ENCODE measurements around the gene FGF21.
"Not testable (repeated sequence)": the region's sequence is repeated elsewhere in the genome, so short reads cannot be mapped to it uniquely, and the experiment has no call there.

Gene FGF21

DNA sequence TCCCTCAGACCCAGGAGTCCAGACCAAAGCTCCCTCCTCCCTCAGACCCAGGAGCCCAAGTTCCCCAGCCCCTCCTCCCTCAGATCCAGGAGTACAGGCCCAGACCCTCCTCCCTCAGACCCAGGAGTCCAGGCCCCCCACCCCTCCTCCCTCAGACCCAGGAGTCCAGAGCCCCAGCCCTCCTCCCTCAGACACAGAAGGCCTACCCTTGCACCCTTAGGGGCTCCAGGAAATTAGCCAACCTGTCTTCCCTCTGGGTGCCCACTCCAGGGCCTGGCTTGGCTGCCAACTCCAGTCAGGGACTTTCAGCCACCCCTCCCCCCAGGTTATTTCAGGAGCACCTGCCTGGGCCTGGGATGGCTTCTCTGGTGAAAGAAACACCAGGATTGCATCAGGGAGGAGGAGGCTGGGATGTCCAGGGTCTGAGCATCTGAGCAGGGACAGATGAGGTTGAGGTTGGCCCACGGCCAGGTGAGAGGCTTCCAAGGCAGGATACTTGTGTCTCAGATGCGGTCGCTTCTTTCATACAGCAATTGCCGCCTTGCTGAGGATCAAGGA lies at the start of gene FGF21:
Gene FGF21 (plus strand): TSS at position 441 of the 558 bp plus-strand sequence. CDS start 713 bp downstream, outside the sequence.
- no peak for DNase-seq

- no peak for DNase-seq
Measured at GRCh38 chr19:48708471-48708870, 46.9 kb upstream of the FGF21 start.

GRCh38 chr19:48711106-48711662 lies 44.1 kb upstream of the FGF21 start:
- no peak for DNase-seq

GRCh38 chr19:48713041-48713863 lies 42.1 kb upstream of the FGF21 start:
- no peak for DNase-seq

- DNase-seq, result peak; percentile 99
Measured at GRCh38 chr19:48713864-48714755, 41.2 kb upstream of the FGF21 start.

- DNase-seq, result no peak
Measured at GRCh38 chr19:48714759-48715675, 40.3 kb upstream of the FGF21 start.

- DNase-seq, result no peak
Measured at GRCh38 chr19:48715681-48716171, 39.6 kb upstream of the FGF21 start.

- DNase-seq, result no peak
Measured at GRCh38 chr19:48716562-48717291, 38.6 kb upstream of the FGF21 start.

GRCh38 chr19:48718106-48718505 lies 37.2 kb upstream of the FGF21 start:
- DNase-seq, result not testable (repeated sequence)

DNA sequence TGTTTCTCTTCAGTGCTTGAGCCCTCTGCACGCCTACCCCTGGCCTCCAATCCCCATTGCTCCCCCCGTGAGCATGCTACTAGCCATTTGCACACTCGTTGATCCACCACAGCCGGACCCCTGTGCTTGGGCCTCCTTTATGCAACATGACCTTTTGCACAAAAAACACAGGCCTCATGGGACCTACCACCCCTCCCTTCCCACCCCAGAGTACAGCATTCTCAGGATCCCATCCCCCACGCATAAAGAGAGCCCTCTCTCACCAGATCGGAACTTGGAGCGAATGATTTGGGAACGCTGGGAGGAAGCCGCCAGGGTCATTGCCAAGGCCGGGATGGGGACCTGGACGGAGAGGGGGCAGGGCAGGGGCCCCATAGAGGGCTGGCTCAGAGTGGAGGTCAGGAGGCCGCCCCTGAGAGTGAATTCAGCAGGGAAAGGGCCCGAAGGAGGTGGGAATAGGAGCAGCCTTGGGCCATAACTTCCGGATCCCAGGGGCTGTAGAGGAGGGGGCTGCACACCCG lies 36.6 kb upstream of the FGF21 start:
- no peak for DNase-seq

- DNase-seq, result no peak
Measured at GRCh38 chr19:48719263-48720171, 35.8 kb upstream of the FGF21 start, which contains the start of gene MAMSTR. Gene MAMSTR (minus strand): TSS chr19:48719725. CDS start chr19:48719031, 694 bp downstream.

DNA sequence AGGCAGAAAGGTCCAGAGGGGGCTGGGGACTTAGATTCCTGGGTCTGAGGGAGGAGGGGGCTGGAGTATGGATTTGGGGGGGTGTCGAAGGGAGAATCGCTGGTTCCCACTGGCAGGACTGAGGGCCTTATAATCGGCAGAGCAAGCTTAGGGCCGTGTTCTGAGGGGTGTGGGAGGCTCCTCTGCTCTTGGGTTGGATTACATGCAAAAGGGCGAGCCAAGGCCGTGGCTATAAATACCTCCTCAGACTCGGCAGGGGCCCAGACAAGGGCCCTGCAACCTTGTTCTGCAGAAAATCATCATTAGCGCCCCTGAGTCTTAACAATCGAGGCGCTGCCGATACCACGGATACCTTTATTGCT lies 35.1 kb upstream of the FGF21 start:
- no peak for DNase-seq

DNA sequence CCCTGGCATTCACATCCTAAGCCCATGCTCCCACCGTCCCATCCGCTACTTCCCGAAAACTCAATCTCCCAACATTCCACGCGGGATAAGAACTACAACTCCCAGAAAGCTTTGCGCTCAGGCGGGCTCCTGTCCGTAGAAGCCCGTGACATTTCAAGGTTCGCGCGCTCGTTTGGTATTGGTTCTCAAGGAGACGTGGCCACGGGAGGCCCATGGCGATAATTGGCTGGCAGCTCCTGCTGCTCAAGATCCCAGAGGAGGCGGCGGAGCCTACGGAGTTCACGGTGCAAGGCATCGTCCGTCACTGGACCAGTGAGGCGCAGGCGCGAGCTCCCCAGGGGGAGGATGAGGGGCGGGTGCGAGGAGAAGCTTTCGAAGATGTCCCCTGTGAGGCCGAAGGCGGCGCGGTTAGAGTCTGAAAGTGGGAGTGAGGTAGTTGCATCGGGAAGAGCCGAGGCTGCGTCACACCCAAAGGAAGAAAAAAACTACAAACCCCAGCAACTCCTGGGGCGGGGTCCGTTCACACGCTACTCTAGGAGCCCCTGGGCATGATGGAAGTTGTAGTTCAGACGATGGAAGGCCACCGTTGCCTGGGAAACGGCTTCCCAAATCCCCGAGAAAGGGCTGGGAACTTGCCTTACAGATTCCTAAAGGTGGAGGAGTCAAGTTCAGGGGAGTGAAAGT lies 34.6 kb upstream of the FGF21 start:
- DNase-seq, result peak; percentile 95

GRCh38 chr19:48722196-48722708 lies 33.1 kb upstream of the FGF21 start:
- no peak for DNase-seq

DNA sequence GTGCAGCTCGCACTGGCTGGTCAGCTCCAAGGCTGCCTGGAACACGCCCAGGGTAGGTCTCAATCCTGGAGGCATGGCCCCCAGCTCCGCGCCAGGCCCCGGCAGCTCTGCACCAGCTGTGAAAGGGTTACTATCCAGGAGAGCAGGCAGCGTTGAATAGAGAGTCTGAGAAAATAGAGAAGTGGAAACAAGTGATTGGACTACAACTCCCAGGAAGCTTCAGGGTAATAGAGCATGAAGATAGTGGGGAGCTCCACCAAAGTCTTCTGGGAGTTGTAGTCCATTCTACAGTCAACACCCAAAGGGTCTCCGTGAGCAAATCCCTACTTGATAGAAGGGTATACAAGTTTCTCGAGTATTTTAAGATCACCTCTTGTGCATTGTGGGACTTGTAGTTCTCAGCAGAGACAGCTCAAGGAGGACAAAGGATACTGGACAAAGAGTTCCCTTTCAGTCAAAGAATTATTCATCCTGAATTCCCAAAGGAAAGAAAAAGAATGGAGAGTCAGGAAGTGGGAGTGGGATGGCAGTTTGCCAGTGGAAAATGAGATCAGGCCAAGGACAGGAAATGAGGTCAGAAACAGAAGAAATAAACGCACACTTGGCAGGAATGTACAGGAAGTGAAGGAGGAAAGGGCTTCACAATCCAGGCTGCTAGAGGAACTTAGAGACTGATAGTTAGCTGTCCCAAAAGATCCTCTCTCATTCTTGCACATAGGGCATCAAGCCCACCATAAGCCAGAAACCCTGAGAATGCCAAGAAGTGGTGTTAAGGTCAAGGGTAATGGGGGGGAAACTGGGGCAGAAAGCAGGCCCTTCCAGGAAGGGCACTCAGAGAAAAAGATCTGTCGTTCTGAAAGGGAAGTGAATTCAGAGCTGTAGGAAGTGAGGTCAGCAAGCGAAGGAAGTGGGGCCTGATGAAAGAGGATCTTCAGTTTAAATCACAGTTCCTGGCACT lies 30.2 kb upstream of the FGF21 start:
- peak; percentile 58 to 75 for DNase-seq

- peak; percentile 65 to 74 for DNase-seq
Measured at GRCh38 chr19:48726556-48726955, 28.8 kb upstream of the FGF21 start.

GRCh38 chr19:48728911-48729664 lies 26.2 kb upstream of the FGF21 start:
- no peak for DNase-seq
